HS-5 (cell line): ENCODE measurements around the gene RTN4.
"Not testable (repeated sequence)": the region's sequence is repeated elsewhere in the genome, so short reads cannot be mapped to it uniquely, and the experiment has no call there.

Experiments used
- DNase-seq: peaks from one replicate; pipeline ENCODE4 v3.0.0-alpha.2; 2012; ENCODE audit warnings: low read depth

The RTN4 gene

GRCh38 chr2:55063713-55064323, 13.6 kb upstream of the RTN4 start:
- no peak for DNase-seq

GRCh38 chr2:55063226-55063625, 13.0 kb upstream of the RTN4 start:
- DNase-seq = no peak

- DNase-seq = no peak
Measured at GRCh38 chr2:55062754-55063153, 12.5 kb upstream of the RTN4 start.

GRCh38 chr2:55061523-55062344, 11.5 kb upstream of the RTN4 start:
- no peak for DNase-seq

GRCh38 chr2:55059793-55060192, 9.5 kb upstream of the RTN4 start:
- DNase-seq = no peak

- DNase-seq = no peak
Measured at GRCh38 chr2:55057474-55057873, 7.2 kb upstream of the RTN4 start.

- no peak for DNase-seq
Measured at GRCh38 chr2:55056024-55056521, 5.8 kb upstream of the RTN4 start.

GRCh38 chr2:55054106-55054875, 4.0 kb upstream of the RTN4 start:
- no peak for DNase-seq

- not testable (repeated sequence) for DNase-seq
Measured at GRCh38 chr2:55053225-55053624, 3.0 kb upstream of the RTN4 start.

- DNase-seq = no peak
Measured at GRCh38 chr2:55052129-55053061, 2.1 kb upstream of the RTN4 start.

GRCh38 chr2:55051026-55051866, 995 bp upstream of the RTN4 start:
- DNase-seq = peak; percentile 100

GRCh38 chr2:55049821-55050099, 491 bp downstream of the RTN4 start:
- no peak for DNase-seq

- peak; percentile 46 for DNase-seq
Measured at GRCh38 chr2:55049043-55049820, 1.0 kb downstream of the RTN4 start.

GRCh38 chr2:55048508-55049042, 1.7 kb downstream of the RTN4 start:
- no peak for DNase-seq

- DNase-seq = peak; percentile 63
Measured at GRCh38 chr2:55047677-55048299, 2.5 kb downstream of the RTN4 start.

- DNase-seq = no peak
Measured at GRCh38 chr2:55045780-55046179, 4.5 kb downstream of the RTN4 start.

GRCh38 chr2:55043841-55044240, 6.4 kb downstream of the RTN4 start:
- no peak for DNase-seq

GRCh38 chr2:55038428-55038827, 11.8 kb downstream of the RTN4 start:
- DNase-seq = no peak

GRCh38 chr2:55035716-55036115, 14.5 kb downstream of the RTN4 start:
- no peak for DNase-seq
